Middle frontal gyrus (tissue), 1 donor: ENCODE measurements around the gene ITPR3.

Source experiments
- DNase-seq: peaks from one replicate; pipeline ENCODE4 v3.0.0-alpha.2; 2015; ENCODE audit warnings: low spot score; ENCODE audit errors: extremely low spot score

The ITPR3 gene

DNA sequence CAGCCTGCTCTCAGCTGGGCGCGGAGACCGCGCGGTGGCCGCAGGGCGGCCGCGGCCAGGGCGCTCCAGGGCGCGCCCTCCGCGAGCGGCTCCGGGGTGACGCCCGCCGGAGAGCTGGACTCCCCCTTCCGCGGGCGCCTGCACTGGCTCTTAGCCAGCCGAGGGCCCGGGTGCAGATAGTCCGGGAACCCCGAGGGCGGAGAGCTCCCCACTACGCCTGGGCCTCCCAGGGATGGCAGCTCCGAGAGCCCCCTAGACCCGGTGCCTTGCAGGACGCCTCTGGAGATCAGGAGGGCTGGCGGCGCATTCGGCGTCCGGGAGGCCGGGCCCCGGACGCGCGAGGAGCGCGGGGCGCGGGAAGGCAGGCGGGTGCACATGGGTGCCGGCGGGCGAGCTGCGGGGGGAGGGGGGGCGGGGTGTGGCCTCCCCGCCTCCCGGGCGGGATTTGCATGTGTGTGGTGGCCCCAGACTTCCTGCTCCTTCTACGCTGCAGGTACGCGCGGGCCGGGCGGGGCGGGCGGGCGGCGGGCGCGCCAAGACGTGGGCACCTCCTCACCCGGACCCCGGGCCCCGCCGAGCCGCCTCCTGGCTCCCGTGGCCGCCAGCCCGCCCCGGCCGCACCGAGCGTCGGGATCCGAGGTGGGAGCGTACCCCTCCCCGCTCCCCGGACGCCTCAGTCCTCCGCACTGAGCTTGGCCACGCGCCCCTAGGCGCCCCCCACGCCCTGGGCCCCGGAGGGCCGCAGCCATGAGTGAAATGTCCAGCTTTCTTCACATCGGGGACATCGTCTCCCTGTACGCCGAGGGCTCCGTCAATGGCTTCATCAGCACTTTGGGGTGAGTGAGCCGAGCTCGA lies at the start of gene ITPR3:
Gene ITPR3, plus strand, starts transcription at position 467 of the 855 bp plus-strand sequence. Its CDS starts 281 bp downstream, at position 748.
- no peak for DNase-seq

GRCh38 chr6:33571637-33572316 lies 49.3 kb upstream of the ITPR3 start:
- no peak for DNase-seq

- no peak for DNase-seq
Observed at GRCh38 chr6:33575211-33575610, 45.9 kb upstream of the ITPR3 start.

- no peak for DNase-seq
Observed at GRCh38 chr6:33576668-33577067, 44.5 kb upstream of the ITPR3 start.

GRCh38 chr6:33577106-33577535 lies 44.0 kb upstream of the ITPR3 start:
- no peak for DNase-seq

GRCh38 chr6:33577718-33578117 lies 43.4 kb upstream of the ITPR3 start:
- no peak for DNase-seq

- DNase-seq, result no peak
Observed at GRCh38 chr6:33578164-33578563, 43.0 kb upstream of the ITPR3 start.

GRCh38 chr6:33578588-33579011 lies 42.5 kb upstream of the ITPR3 start:
- DNase-seq, result no peak

GRCh38 chr6:33579828-33580714 lies 41.1 kb upstream of the ITPR3 start, which contains the start of gene BAK1:
TSS of gene BAK1 (minus strand) at chr6:33580276. CDS start at chr6:33577604, 2,672 bp downstream.
- peak; percentile 85 for DNase-seq

DNA sequence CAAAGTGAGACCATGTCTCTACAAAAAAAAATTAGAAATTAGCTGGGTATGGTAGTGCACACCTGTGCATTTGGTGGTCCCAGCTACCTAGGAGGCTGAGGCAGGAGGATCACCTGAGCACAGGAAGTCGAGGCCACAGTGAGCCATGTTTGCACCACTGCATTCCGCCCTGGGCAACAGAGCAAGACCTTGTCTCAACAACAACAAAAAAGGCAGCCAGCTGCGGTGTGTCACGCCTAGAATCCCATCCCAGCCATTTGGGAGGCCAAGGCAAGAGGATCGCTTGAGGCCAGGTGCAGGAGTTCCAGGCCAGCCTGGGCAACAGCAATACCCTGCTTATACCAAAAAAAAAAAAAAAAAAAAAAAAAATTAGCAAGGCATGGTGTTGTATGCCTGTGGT lies 39.9 kb upstream of the ITPR3 start:
- DNase-seq, result no peak

DNA sequence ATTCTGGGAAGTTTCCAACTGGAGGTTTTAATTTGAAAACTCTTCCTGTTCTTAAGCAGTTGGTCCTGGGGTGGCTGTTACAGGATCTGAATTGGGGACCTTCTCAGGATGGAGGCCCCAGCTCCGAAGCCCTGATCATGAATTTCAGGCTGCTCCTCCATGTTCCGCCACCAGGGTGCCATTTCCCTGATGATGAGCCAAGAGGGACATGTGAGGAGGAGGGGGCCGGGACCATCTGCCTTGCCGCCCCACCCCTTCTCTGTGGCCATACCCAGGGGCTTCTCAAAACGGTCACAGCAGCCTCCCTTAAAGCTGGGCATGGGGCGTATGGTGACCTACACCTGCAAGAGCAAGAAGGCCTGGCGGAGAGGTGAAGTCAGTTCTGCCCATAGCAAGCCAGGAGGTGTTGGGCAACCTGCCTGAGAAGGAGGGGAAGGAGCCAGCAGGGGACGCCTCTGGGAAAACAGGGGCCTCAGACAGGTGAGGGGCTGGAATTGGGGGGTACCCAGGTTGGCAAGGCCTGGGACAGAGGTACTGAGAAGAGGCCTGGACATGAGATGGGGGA lies 37.4 kb upstream of the ITPR3 start:
- DNase-seq, result no peak

DNA sequence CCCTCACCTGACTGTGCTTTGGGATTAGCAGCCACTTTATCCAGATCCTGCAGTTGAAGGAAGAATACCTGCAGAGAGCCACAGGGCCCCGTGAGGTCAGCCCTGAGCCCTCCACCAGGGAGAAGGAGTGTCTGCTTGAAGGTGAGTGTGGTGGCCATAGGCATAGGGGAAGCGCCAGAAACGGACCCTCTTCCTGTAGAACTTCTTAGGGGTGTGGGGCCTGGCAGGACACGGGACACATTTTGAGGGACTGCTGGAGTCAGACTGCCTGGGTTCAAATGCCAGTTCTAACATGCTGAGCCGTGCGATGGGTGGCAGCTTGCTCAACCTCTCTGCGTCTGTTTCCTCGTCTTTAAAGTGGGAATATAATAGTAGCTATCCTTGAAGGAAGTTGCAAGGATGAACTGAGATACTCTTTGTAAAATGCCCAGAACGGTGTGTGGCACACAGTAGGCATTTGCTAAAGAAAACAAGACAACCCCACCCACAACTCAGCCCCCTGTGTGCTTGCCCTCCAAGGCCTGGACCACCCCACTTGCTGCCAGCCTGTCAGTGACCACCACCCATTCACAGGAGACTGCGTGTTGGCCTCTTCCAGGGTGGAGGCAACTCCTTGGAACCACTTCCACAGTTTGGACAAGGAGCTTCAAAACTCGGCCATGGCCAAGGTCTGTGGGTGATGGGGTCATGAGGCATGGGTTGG lies 36.3 kb upstream of the ITPR3 start:
- no peak for DNase-seq

- DNase-seq, result no peak
Observed at GRCh38 chr6:33585403-33586107, 35.6 kb upstream of the ITPR3 start.

GRCh38 chr6:33586108-33586640 lies 34.9 kb upstream of the ITPR3 start:
- DNase-seq, result no peak

DNA sequence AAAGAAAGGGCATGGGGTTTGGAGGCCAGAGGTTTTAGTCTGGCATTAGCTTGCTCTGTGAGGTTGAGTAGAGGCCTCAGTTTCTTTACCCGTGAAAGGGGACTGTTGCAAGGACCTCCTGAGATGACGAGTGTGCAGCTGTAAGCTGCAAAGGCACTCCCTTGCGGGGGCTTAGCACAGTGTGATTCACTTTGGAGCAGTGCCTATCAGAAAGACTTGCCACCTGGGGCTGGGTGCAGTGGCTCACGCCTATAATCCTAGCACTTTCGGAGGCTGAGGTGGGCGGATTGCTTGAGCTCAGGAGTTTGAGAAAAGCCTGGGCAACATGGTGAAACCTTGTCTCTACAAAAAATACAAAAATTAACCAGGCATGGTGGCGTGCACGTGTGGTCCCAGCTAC lies 33.6 kb upstream of the ITPR3 start:
- no peak for DNase-seq

DNA sequence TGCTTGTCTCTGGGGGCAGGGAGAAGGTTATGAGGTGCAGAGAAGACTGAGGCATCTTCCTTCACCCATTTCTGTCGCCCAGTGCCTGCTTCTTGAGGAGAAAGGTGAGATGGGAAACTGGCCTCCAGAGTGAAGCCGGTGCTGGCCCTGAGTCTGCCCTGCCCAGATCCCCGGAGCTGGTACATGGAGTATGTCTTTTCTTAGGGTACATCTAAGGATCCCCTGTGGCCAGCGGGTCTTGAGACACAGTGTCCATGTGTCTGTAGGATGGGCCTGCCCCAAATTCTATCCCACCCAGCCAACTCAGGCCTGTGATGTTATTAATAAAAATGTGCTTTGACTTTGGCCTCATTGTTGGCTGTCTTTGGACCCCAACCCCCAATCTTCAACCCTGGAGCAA lies 32.2 kb upstream of the ITPR3 start:
- DNase-seq, result no peak

- no peak for DNase-seq
Observed at GRCh38 chr6:33589392-33589730, 31.8 kb upstream of the ITPR3 start.

DNA sequence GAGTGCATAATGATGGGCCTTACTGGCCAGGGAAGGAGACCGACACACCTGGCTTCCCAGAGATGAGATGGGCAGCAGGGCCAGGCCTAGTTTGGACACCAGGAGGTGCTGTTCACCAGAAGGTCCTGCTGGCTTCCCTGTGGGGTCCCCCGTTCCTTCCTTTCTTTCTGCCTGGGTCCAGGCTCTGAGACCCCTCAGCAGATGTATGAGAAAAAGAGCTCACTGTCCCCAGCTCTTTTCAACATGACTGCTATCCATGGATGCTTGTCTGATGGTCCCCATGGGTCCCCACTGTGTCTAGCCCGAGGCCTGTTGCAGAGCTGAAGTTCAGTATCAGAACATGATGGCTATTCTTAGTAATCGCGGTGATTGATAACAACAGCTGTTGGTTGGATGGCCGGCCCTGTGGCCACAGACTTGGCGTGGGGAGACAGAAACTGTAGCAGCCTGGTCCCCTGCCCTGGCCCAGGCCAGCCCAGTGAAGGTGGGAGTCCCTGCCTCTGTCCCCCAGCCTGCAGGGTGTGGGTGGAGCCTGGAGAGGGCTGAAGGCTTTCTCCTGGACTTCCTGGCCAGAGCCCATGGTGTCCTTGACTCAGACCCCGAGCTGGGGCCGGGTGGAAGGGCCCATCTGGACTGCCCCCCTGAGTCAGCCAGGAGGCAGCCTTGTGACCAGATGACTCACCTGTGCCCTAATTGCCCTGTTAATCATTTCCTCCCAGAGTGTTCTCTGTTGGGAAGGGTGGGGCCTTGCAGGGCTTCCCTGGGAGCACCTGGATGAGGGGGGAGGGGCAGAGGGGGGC lies 31.2 kb upstream of the ITPR3 start:
- DNase-seq, result no peak
